H1 (cell line): Measurements from ENCODE around the gene CD59. TPM values are rescaled to one million over a fixed set of nuclear protein-coding genes. Genes with fewer than 3 reads are reported as not detected.

Source experiments
- ATF2 ChIP-seq: IDR thresholded peaks from 2 replicates; pipeline ENCODE4 v1.6.1; 2012; ENCODE audit warnings: low read length, inconsistent platforms
- ATF3 ChIP-seq: IDR thresholded peaks from 2 replicates; pipeline ENCODE4 v1.6.1; 2011; ENCODE audit warnings: low read depth, mild to moderate bottlenecking, low read length; ENCODE audit not compliant: insufficient read depth
- CBX5 ChIP-seq: fragments of 300-800, 300-1000 bp; sonication (generic); IDR thresholded peaks from 2 replicates; pipeline ENCODE4 v1.7.1; 2016; ENCODE audit warnings: antibody characterized with exemption, low read length, low read depth
- CEBPB ChIP-seq: IDR thresholded peaks from 2 replicates; pipeline ENCODE4 v1.6.1; 2012; ENCODE audit warnings: low read depth, low read length
- CHD7 ChIP-seq: fragments of 300-600 bp; sonication (generic); IDR thresholded peaks from 2 replicates; pipeline ENCODE4 v1.7.1; 2012; ENCODE audit warnings: low read length, moderate library complexity, mild to moderate bottlenecking, inconsistent platforms; ENCODE audit not compliant: insufficient replicate concordance
- JUN ChIP-seq: IDR thresholded peaks from 2 replicates; pipeline ENCODE4 v1.6.1; 2011; ENCODE audit warnings: low read depth, mild to moderate bottlenecking, improper control_type of control experiment, low read length
- RBBP5 ChIP-seq: IDR thresholded peaks from 2 replicates; pipeline ENCODE4 v1.7.1; 2012; ENCODE audit warnings: low read depth, mild to moderate bottlenecking, inconsistent platforms, low read length, moderate library complexity, borderline replicate concordance
- SP1 ChIP-seq: IDR thresholded peaks from 2 replicates; pipeline ENCODE4 v1.6.1; 2011; ENCODE audit warnings: low read depth, low read length
- polyA plus RNA-seq, 7 experiments: library from polyadenylated mRNA; depleted of rRNA in 3 of 7; stranded (reverse) in 5 of 7; unstranded in 2 of 7; fragments of >200 nt in 5 of 7; fragments of 200-250 nt in 2 of 7; gene quantifications; 1 replicate in 5 of 7; 2 replicates in 1 of 7; 4 replicates in 1 of 7; pipeline versions ENCODE4 v1.2.1 to v1.2.3, GENCODE V29; 2011 to 2013; ENCODE audit warnings: missing spikeins in 2 of 7, mixed read lengths in 2 of 7
- total RNA-seq: library from RNA; stranded (reverse); fragmentation: NEBNext Ultra II Directional; extraction: Animal tissue kit (Norgen Biotek cat#: 25700); gene quantifications from 2 replicates; pipeline ENCODE4 v1.2.1, GENCODE V29; 2021

CD59 gene
- total and polyA plus RNA-seq, 2 of the 8 experiments (the other 6 are each of a cell fraction or from before 2014, with no cell fraction given) = 63.1 to 90.3 TPM

- no peak for TF ChIP-seq CHD7
- no peak for TF ChIP-seq JUN
- TF ChIP-seq ATF3 = no peak
- no peak for TF ChIP-seq SP1
- no peak for TF ChIP-seq RBBP5
- no peak for TF ChIP-seq CEBPB
- TF ChIP-seq ATF2 = no peak
- TF ChIP-seq CBX5 = no peak
Observed at GRCh38 chr11:33713151-33713855, 22.9 kb downstream of the CD59 start (continued).
